Tibial nerve (tissue), 4 donors: Measurements from ENCODE around the gene GART. TPM values are rescaled to one million over a fixed set of nuclear protein-coding genes. Genes with fewer than 3 reads are reported as not detected.

ENCODE experiments used
- DNase-seq, 2 donors: peaks; one replicate each; pipeline ENCODE4 v3.0.0-alpha.2; 2019; ENCODE audit warnings: low spot score in 2 of 2
- H3K27ac ChIP-seq, 4 donors: fragments of 200-600 bp; sonication (generic) in 3 of 4; one replicate each; pipeline ENCODE4 v1.5.1; 2017 to 2019; ENCODE audit warnings: mild to moderate bottlenecking in 1 of 4
- H3K27me3 ChIP-seq, 2 donors: fragments of 200-600 bp; sonication (generic) in 1 of 2; one replicate each; pipeline versions ENCODE4 v1.5.1 to v1.6.0; 2017 to 2019
- H3K36me3 ChIP-seq, 3 donors: fragments of 200-600 bp; sonication (generic); one replicate each; pipeline ENCODE4 v1.5.1; 2018 to 2019
- H3K4me1 ChIP-seq, 4 donors: fragments of 200-600 bp; sonication (generic) in 3 of 4; one replicate each; pipeline ENCODE4 v1.5.1; 2017 to 2019
- H3K4me3 ChIP-seq, 4 donors: fragments of 200-600 bp; sonication (generic) in 3 of 4; one replicate each; pipeline ENCODE4 v1.5.1; 2017 to 2019; ENCODE audit warnings: mild to moderate bottlenecking in 1 of 4, moderate library complexity in 1 of 4
- H3K9me3 ChIP-seq, 4 donors: fragments of 200-600 bp; sonication (generic) in 3 of 4; one replicate each; pipeline ENCODE4 v1.5.1; 2017 to 2019
- EP300 ChIP-seq, 2 donors: sonication (generic); formaldehyde crosslinking; IDR thresholded peaks; one replicate each; pipeline ENCODE4 v1.6.1; 2017; ENCODE audit warnings: antibody characterized with exemption in 2 of 2, mild to moderate bottlenecking in 1 of 2
- POLR2A ChIP-seq, 2 donors: fragments of 450-650 bp; IDR thresholded peaks; one replicate each; pipeline ENCODE4 v1.6.1; 2017; ENCODE audit warnings: antibody characterized with exemption in 2 of 2, mild to moderate bottlenecking in 2 of 2, moderate library complexity in 2 of 2
- WGBS, 2 donors: methylation state at CpG; one replicate each; pipeline ENCODE4 v1.1.5; 2018; 5-methylcytosine and 5-hydroxymethylcytosine counted together
- total RNA-seq, 4 donors: library from RNA; depleted of rRNA; stranded (reverse); fragments of >200 nt; gene quantifications; one replicate each; pipeline ENCODE4 v1.1.0, GENCODE V29; 2016
- TF ChIP-seq, protein P1 (sequence below), 5 experiments: fragments of 200-600 bp in 3 of 5; fragments of 450-650 bp in 2 of 5; sonication (generic) in 3 of 5; IDR thresholded peaks; one replicate each; pipeline ENCODE4 v1.5.1; 2016 to 2019; ENCODE audit warnings: antibody characterized with exemption in 5 of 5, mild to moderate bottlenecking in 3 of 5, moderate library complexity in 2 of 5

The GART gene
- total RNA-seq, 4 donors from 2014 or later: 73.5 to 141 (median 106) TPM

DNA sequence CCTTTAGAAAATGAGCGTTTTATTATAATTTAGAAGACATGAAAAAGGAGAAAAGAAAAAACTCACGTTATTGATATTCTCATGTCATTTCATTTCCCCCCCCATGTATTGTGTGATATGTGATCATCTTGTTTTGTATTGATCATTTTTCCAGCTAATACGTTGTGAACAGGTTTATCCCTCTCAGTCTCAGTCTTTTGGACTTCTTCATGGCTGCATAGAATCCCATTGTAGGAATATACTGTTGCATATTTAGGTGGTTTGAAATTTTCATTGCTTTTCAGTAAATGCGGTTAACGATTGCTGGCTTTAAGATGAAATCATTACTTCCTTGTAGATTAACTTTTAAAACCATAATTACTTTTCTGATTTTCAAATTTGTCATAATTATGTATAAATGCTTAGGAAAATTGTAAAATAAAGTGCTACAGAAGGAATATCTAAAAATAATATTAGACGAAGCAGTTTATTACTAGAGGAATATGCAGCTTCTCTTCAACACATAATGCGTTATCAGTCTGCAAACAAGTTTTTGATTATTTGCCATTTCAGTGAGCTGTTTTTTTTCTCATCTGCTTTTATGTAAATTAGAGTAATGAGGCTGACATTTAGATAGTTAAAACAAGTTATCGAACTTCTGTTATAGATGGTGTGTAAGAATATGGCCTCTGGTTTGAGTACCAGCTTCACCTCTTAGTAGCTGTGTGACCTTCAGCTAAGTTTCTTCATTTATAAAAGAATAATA lies 2.7 kb upstream of the GART start:
- no peak for TF ChIP-seq POLR2A (IDR thresholded peaks at IDR 0.05)
- no peak for TF ChIP-seq EP300 (IDR thresholded peaks at IDR 0.05)
- TF ChIP-seq, protein P1, sequence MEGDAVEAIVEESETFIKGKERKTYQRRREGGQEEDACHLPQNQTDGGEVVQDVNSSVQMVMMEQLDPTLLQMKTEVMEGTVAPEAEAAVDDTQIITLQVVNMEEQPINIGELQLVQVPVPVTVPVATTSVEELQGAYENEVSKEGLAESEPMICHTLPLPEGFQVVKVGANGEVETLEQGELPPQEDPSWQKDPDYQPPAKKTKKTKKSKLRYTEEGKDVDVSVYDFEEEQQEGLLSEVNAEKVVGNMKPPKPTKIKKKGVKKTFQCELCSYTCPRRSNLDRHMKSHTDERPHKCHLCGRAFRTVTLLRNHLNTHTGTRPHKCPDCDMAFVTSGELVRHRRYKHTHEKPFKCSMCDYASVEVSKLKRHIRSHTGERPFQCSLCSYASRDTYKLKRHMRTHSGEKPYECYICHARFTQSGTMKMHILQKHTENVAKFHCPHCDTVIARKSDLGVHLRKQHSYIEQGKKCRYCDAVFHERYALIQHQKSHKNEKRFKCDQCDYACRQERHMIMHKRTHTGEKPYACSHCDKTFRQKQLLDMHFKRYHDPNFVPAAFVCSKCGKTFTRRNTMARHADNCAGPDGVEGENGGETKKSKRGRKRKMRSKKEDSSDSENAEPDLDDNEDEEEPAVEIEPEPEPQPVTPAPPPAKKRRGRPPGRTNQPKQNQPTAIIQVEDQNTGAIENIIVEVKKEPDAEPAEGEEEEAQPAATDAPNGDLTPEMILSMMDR (IDR thresholded peaks at IDR 0.05): no peak
- peak overlapping the region in 3 of 4 donors; percentile 98 to 100 (median 99) for H3K27ac ChIP-seq
- WGBS, 2 donors: 8 to 10% methylated on average over 8 of the region's 8 CpGs

DNA sequence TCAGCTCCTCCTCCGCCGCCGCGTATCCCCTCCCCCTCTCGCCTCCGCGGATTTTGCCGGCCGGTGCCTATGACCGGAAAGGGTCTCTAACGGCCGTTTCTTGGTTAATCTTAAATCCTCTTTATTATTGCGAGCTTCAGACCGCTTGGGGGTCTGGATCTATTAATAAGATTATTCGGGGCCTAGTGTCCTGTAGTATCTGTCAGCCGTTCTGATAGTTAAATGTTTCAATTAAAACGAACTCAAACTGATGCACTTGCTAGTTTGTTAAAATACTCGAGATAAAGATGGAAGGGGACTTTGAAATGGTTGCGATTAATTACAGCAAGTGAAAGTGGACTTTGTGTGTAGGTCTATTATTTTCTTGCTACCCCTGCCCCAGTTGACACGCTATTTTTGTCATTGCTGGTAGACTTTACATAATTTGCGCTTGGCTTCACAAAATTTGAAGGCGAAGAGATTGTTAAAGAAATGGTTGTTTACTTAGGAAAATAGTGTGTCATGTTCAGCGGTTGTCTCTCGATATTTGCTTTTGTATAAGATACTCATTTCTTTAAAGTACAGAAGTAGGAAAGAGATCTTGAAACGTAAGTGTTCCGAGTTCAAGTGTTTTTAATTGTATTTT lies 1.7 kb upstream of the GART start:
- no peaks in the 10 kb centered on the region for H3K27me3 ChIP-seq
- peaks cover 0 to 58% (median 23%) of the 10 kb centered on the region in 4 donors for H3K4me1 ChIP-seq
- peak overlapping the region; percentile 70 to 77 (median 76) for H3K4me3 ChIP-seq
- H3K27ac ChIP-seq: peak overlapping the region; percentile 96 to 100 (median 98)
- H3K36me3 ChIP-seq: peaks cover 0 to 32% (median 0%) of the 10 kb centered on the region in 3 donors
- TF ChIP-seq EP300 (IDR thresholded peaks at IDR 0.05) (no peak), POLR2A (IDR thresholded peaks at IDR 0.05) (no peak)
- TF ChIP-seq, protein P1 (IDR thresholded peaks at IDR 0.05): no peak
- WGBS, 2 donors: 1% methylated on average over 26 of the region's 26 CpGs
- no peaks in the 10 kb centered on the region for H3K9me3 ChIP-seq
- DNase-seq: peak in 1 of 2 donors; percentile 38

More for the DNA sequence above, 2.7 kb upstream of the GART start:
- Histone ChIP-seq H3K36me3 (peaks cover 0 to 33% (median 2%) of the 10 kb centered on the region in 3 donors), H3K4me1 (peaks cover 0 to 55% (median 23%) of the 10 kb centered on the region in 4 donors), H3K4me3 (peak overlapping the region; percentile 70 to 77 (median 76)), H3K9me3 (no peaks in the 10 kb centered on the region), H3K27me3 (no peaks in the 10 kb centered on the region)
- DNase-seq: no peak

DNA sequence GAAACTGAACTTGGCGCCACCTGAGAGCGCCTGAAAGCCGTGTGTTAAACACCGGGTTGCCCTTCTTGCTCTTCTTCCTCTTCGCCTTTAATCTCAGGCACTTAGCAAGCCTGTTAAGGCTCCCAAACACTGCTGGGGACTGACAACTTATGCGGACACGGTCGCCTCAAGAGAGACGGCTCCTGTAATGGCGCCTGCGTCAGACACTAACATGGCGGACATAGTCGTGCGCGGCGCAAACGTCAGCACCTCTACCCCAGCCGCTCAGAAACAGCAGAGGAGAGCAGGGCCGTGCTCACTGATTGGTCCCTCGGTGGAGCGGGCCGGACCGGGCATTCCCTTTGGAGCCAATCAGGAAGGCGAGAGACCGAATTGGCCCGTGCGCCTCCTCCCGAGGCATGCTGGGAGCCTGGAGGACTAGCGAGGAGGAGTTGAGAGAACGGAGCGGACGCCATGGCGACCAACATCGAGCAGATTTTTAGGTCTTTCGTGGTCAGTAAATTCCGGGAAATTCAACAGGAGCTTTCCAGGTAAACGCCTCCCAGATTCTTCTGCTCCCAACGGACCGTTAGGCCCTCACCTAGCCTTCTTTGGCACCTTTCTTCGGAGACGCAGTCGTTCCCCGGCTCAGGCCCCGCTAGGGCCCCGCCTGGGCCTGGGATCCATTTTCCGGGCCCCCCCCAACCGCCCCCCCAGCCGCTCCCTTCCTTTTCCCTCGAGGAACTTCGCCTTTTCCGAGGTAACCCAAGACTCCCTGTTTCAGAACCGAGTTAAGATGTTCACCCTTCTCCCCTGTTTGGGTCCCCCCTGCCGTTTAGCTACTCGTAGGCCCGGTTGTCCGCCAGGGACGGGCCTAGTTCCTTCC lies 955 bp upstream of the GART start, which contains the start of gene SON:
Gene SON, plus strand, starts transcription at position 399 of the 865 bp plus-strand sequence. Its CDS starts 55 bp downstream, at position 454.
- H3K4me1 ChIP-seq: peaks cover 0 to 51% (median 23%) of the 10 kb centered on the region in 4 donors
- WGBS, 2 donors: 0 to 1% methylated on average over 38 to 55 of the region's 57 CpGs

DNA sequence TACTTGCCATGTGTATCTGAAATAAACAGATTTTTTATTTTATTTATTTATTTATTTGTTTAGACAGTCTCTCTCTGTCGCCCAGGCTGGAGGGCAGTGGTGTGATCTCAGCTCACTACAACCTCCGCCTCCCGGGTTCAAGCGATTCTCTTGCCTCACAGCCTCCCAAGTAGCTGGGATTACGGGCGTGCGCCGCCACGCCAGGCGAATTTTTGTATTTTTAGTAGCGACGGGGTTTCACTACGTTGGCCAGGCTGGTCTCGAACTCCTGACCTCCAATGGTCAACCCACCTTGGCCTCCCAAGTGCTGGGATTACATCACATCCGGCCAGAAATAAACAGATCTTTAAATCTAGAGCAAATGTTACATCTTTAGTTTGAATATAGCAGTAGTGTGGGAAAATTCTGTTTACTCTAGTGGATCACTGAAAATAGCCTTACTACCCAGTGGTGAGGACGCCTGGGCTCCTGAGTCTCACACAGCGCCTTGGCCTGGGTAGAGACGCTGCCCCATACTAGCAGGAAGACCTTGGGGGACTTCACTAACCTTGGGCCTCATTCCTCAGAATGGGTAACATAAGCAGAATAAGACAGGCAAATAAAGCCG lies 709 bp downstream of the GART start:
- no peak for DNase-seq
- Histone ChIP-seq H3K27me3 (no peaks in the 10 kb centered on the region), H3K9me3 (no peaks in the 10 kb centered on the region), H3K27ac (peak overlapping the region; percentile 96 to 100 (median 98)), H3K36me3 (peaks cover 0 to 32% (median 0%) of the 10 kb centered on the region in 3 donors), H3K4me1 (peaks cover 0 to 46% (median 22%) of the 10 kb centered on the region in 4 donors), H3K4me3 (peak overlapping the region; percentile 60 to 77 (median 76))
- TF ChIP-seq POLR2A (IDR thresholded peaks at IDR 0.05) (no peak), EP300 (IDR thresholded peaks at IDR 0.05) (no peak)
- TF ChIP-seq, protein P1 (IDR thresholded peaks at IDR 0.05): no peak
- WGBS, 2 donors: 50 to 52% methylated on average over 19 of the region's 19 CpGs

More for the DNA sequence above, 955 bp upstream of the GART start, which contains the start of gene SON:
- TF ChIP-seq POLR2A (IDR thresholded peaks at IDR 0.05) (peak; percentile 89 to 94), EP300 (IDR thresholded peaks at IDR 0.05) (peak in 1 of 2 donors; percentile 98)
- TF ChIP-seq, protein P1 (IDR thresholded peaks at IDR 0.05): peak in 2 of 5 experiments; percentile 34 to 39
- H3K27ac ChIP-seq: peak within 1 kb of the TSS; percentile 96 to 100 (median 98)
- no peaks in the 10 kb centered on the region for H3K27me3 ChIP-seq
- peaks cover 0 to 32% (median 0%) of the 10 kb centered on the region in 3 donors for H3K36me3 ChIP-seq
- no peaks in the 10 kb centered on the region for H3K9me3 ChIP-seq
- DNase-seq: peak; percentile 95 to 98
- peak within 1 kb of the TSS; percentile 70 to 77 (median 76) for H3K4me3 ChIP-seq
